ENCODE data around the gene ZBTB8A.
A peak's percentile ranks its signal among the peaks of the same experiment; 100 is the strongest.

Gene ZBTB8A

GRCh38 chr1:32600034-32600433 is 60.8 kb downstream of the ZBTB8A start:
- DNase-seq (ENCODE audit: low read depth), result no peak
- no peak overlapping the region for H3K4me3 ChIP-seq (ENCODE audit: low read depth, low read length)
- TF ChIP-seq CTCF (conservative IDR thresholded peaks at IDR 0.05; ENCODE audit: low read depth, low read length), result no peak

- H3K4me3 ChIP-seq (ENCODE audit: low read depth, low read length), result no peak overlapping the region
- DNase-seq (ENCODE audit: low read depth), result no peak
- TF ChIP-seq CTCF (conservative IDR thresholded peaks at IDR 0.05; ENCODE audit: low read depth, low read length), result no peak
Measured at GRCh38 chr1:32605711-32606424, 66.6 kb downstream of the ZBTB8A start.

GRCh38 chr1:32606565-32607371 is 67.5 kb downstream of the ZBTB8A start:
- H3K4me3 ChIP-seq (ENCODE audit: low read depth, low read length), result no peak overlapping the region
- no peak for DNase-seq (ENCODE audit: low read depth)
- no peak for TF ChIP-seq CTCF (conservative IDR thresholded peaks at IDR 0.05; ENCODE audit: low read depth, low read length)

- H3K4me3 ChIP-seq (ENCODE audit: low read depth, low read length), result no peak overlapping the region
- no peak for TF ChIP-seq CTCF (conservative IDR thresholded peaks at IDR 0.05; ENCODE audit: low read depth, low read length)
- DNase-seq (ENCODE audit: low read depth), result no peak
Measured at GRCh38 chr1:32609180-32609579, 70.0 kb downstream of the ZBTB8A start.

GRCh38 chr1:32611859-32612188 is 72.6 kb downstream of the ZBTB8A start:
- DNase-seq (ENCODE audit: low read depth), result no peak
- TF ChIP-seq CTCF (conservative IDR thresholded peaks at IDR 0.05; ENCODE audit: low read depth, low read length), result no peak
- H3K4me3 ChIP-seq (ENCODE audit: low read depth, low read length), result peak overlapping the region; percentile 64

GRCh38 chr1:32612189-32612881 is 73.1 kb downstream of the ZBTB8A start:
- peak; percentile 20 for TF ChIP-seq CTCF (conservative IDR thresholded peaks at IDR 0.05; ENCODE audit: low read depth, low read length)
- DNase-seq (ENCODE audit: low read depth), result peak; percentile 74
- peak overlapping the region; percentile 64 for H3K4me3 ChIP-seq (ENCODE audit: low read depth, low read length)

All from choroid plexus epithelial cell (primary cell).